PC-3 (cell line): Measurements from ENCODE around the gene EEPD1.

Source experiments
- CTCF ChIP-seq: fragments of 300-600 bp; sonication (generic); conservative IDR thresholded peaks from 2 replicates; pipeline ENCODE4 v1.5.1; 2017; ENCODE audit warnings: antibody characterized with exemption, low read depth, mild to moderate bottlenecking, low read length
- EZH2 ChIP-seq: fragments of 300-600 bp; sonication (generic); IDR thresholded peaks from one replicate; pipeline ENCODE4 v1.6.1; 2017; ENCODE audit warnings: antibody characterized with exemption, mild to moderate bottlenecking, low read length; ENCODE audit not compliant: unreplicated experiment
- EZH2phosphoT487 ChIP-seq: fragments of 300-600 bp; sonication (generic); IDR thresholded peaks from 2 replicates; pipeline ENCODE4 v1.6.1; 2018; ENCODE audit warnings: mild to moderate bottlenecking, antibody characterized with exemption, low read length, borderline replicate concordance

- TF ChIP-seq CTCF (no peak), EZH2 (no peak), EZH2phosphoT487 (no peak)
Measured at GRCh38 chr7:36117203-36117840, 35.7 kb upstream of the EEPD1 start.
